ENCODE data around the gene ARHGEF28.

GRCh38 chr5:73835726-73836125 is 209.7 kb downstream of the ARHGEF28 start:
- no peak for TF ChIP-seq USF1 (CRISPR knock-in tag; IDR thresholded peaks at IDR 0.05)
- no peak for TF ChIP-seq MED1 (CRISPR knock-in tag; IDR thresholded peaks at IDR 0.05; ENCODE audit: borderline replicate concordance)
- no peak for TF ChIP-seq ZHX1 (conservative IDR thresholded peaks at IDR 0.05; ENCODE audit: low read length)
- TF ChIP-seq NFIX (CRISPR knock-in tag; IDR thresholded peaks at IDR 0.05; ENCODE audit: low read depth): no peak
- TF ChIP-seq JUND (IDR thresholded peaks at IDR 0.05; ENCODE audit: borderline replicate concordance, low read depth, low read length): no peak
- no peak for TF ChIP-seq JUND (tag; IDR thresholded peaks at IDR 0.05; ENCODE audit: borderline replicate concordance, low read depth, low read length)
- TF ChIP-seq POLR2AphosphoS5 (IDR thresholded peaks at IDR 0.05; ENCODE audit: control insufficient read depth, insufficient read depth, low read depth, low read length): no peak
- TF ChIP-seq ATF7 (IDR thresholded peaks at IDR 0.05): no peak
- TF ChIP-seq YY1 (IDR thresholded peaks at IDR 0.05; ENCODE audit: borderline replicate concordance in 1 of 3, control insufficient read depth in 1 of 3, extremely low read depth in 1 of 3, insufficient read depth in 3 of 3, insufficient read length in 1 of 3, insufficient replicate concordance in 2 of 3, low read depth in 1 of 3, low read length in 2 of 3): no peak
- TF ChIP-seq KDM5B (IDR thresholded peaks at IDR 0.05; ENCODE audit: insufficient replicate concordance, low read depth, low read length): no peak
- TF ChIP-seq, protein P1, sequence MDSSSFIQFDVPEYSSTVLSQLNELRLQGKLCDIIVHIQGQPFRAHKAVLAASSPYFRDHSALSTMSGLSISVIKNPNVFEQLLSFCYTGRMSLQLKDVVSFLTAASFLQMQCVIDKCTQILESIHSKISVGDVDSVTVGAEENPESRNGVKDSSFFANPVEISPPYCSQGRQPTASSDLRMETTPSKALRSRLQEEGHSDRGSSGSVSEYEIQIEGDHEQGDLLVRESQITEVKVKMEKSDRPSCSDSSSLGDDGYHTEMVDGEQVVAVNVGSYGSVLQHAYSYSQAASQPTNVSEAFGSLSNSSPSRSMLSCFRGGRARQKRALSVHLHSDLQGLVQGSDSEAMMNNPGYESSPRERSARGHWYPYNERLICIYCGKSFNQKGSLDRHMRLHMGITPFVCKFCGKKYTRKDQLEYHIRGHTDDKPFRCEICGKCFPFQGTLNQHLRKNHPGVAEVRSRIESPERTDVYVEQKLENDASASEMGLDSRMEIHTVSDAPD (CRISPR knock-in tag; IDR thresholded peaks at IDR 0.05): no peak
- TF ChIP-seq, protein P2, sequence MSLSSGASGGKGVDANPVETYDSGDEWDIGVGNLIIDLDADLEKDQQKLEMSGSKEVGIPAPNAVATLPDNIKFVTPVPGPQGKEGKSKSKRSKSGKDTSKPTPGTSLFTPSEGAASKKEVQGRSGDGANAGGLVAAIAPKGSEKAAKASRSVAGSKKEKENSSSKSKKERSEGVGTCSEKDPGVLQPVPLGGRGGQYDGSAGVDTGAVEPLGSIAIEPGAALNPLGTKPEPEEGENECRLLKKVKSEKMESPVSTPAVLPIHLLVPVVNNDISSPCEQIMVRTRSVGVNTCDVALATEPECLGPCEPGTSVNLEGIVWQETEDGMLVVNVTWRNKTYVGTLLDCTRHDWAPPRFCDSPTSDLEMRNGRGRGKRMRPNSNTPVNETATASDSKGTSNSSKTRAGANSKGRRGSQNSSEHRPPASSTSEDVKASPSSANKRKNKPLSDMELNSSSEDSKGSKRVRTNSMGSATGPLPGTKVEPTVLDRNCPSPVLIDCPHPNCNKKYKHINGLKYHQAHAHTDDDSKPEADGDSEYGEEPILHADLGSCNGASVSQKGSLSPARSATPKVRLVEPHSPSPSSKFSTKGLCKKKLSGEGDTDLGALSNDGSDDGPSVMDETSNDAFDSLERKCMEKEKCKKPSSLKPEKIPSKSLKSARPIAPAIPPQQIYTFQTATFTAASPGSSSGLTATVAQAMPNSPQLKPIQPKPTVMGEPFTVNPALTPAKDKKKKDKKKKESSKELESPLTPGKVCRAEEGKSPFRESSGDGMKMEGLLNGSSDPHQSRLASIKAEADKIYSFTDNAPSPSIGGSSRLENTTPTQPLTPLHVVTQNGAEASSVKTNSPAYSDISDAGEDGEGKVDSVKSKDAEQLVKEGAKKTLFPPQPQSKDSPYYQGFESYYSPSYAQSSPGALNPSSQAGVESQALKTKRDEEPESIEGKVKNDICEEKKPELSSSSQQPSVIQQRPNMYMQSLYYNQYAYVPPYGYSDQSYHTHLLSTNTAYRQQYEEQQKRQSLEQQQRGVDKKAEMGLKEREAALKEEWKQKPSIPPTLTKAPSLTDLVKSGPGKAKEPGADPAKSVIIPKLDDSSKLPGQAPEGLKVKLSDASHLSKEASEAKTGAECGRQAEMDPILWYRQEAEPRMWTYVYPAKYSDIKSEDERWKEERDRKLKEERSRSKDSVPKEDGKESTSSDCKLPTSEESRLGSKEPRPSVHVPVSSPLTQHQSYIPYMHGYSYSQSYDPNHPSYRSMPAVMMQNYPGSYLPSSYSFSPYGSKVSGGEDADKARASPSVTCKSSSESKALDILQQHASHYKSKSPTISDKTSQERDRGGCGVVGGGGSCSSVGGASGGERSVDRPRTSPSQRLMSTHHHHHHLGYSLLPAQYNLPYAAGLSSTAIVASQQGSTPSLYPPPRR (CRISPR knock-in tag; IDR thresholded peaks at IDR 0.05; ENCODE audit: borderline replicate concordance): no peak
- TF ChIP-seq, protein P3, sequence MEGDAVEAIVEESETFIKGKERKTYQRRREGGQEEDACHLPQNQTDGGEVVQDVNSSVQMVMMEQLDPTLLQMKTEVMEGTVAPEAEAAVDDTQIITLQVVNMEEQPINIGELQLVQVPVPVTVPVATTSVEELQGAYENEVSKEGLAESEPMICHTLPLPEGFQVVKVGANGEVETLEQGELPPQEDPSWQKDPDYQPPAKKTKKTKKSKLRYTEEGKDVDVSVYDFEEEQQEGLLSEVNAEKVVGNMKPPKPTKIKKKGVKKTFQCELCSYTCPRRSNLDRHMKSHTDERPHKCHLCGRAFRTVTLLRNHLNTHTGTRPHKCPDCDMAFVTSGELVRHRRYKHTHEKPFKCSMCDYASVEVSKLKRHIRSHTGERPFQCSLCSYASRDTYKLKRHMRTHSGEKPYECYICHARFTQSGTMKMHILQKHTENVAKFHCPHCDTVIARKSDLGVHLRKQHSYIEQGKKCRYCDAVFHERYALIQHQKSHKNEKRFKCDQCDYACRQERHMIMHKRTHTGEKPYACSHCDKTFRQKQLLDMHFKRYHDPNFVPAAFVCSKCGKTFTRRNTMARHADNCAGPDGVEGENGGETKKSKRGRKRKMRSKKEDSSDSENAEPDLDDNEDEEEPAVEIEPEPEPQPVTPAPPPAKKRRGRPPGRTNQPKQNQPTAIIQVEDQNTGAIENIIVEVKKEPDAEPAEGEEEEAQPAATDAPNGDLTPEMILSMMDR (IDR thresholded peaks at IDR 0.05 in 2 of 3, conservative IDR thresholded peaks at IDR 0.05 in 1 of 3; ENCODE audit: insufficient read depth in 2 of 3, low read depth in 1 of 3, low read length in 3 of 3): no peak
